ENCODE measurements around the gene PANK4.

DNA sequence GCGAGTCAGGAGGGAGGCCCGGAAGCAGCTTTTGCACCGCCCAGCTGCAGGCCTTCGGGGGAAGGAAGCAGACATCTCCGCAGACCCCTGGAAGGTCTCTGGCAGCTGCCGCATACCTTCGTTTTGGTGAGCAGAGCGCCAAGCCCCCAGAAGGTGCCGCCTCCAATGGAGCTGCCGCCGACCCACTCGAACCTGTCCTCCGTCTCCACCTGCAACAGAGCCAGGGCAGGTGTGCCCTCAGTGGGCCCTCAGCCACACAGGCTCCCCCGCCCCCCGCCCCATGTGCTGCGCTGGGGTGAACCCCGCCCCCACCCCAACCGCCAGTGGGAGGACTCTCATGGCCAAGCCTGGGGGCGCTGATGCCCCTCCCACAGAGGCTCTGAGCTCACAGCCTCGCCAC is 6.2 kb downstream of the PANK4 start:
- no peak for TF ChIP-seq EZH2 (IDR thresholded peaks at IDR 0.05; ENCODE audit: borderline replicate concordance, low read length)
- TF ChIP-seq, protein P1, sequence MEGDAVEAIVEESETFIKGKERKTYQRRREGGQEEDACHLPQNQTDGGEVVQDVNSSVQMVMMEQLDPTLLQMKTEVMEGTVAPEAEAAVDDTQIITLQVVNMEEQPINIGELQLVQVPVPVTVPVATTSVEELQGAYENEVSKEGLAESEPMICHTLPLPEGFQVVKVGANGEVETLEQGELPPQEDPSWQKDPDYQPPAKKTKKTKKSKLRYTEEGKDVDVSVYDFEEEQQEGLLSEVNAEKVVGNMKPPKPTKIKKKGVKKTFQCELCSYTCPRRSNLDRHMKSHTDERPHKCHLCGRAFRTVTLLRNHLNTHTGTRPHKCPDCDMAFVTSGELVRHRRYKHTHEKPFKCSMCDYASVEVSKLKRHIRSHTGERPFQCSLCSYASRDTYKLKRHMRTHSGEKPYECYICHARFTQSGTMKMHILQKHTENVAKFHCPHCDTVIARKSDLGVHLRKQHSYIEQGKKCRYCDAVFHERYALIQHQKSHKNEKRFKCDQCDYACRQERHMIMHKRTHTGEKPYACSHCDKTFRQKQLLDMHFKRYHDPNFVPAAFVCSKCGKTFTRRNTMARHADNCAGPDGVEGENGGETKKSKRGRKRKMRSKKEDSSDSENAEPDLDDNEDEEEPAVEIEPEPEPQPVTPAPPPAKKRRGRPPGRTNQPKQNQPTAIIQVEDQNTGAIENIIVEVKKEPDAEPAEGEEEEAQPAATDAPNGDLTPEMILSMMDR (conservative IDR thresholded peaks at IDR 0.05 in 1 of 2, IDR thresholded peaks at IDR 0.05 in 1 of 2; ENCODE audit: extremely low read depth in 1 of 2, insufficient read depth in 1 of 2, low read depth in 1 of 2, low read length in 2 of 2): no peak
